Measurements from ENCODE around the gene ATP2B3. TPM values are rescaled to one million over a fixed set of nuclear protein-coding genes. Genes with fewer than 3 reads are reported as not detected.

ATP2B3 gene
- total RNA-seq, 1 donor from 2014 or later, result 0.60 TPM

- no peak overlapping the region for H3K4me3 Mint-ChIP-seq (ENCODE audit: low read depth)
- H3K36me3 Mint-ChIP-seq (ENCODE audit: insufficient read depth), result peaks cover 2% of the 10 kb centered on the region
- DNase-seq (ENCODE audit: low spot score, unreplicated experiment), result no peak
- no peak for TF ChIP-seq CTCF (IDR thresholded peaks at IDR 0.05; ENCODE audit: unreplicated experiment)
- no peaks in the 10 kb centered on the region for H3K4me1 Mint-ChIP-seq (ENCODE audit: low read depth)
- H3K27ac Mint-ChIP-seq, result no peak overlapping the region
- H3K27me3 Mint-ChIP-seq, result peaks cover 26% of the 10 kb centered on the region
- H3K9me3 Mint-ChIP-seq (ENCODE audit: low read depth), result peaks cover 6% of the 10 kb centered on the region
Measured at GRCh38 chrX:153514259-153514658, 3.2 kb upstream of the ATP2B3 start.

DNA sequence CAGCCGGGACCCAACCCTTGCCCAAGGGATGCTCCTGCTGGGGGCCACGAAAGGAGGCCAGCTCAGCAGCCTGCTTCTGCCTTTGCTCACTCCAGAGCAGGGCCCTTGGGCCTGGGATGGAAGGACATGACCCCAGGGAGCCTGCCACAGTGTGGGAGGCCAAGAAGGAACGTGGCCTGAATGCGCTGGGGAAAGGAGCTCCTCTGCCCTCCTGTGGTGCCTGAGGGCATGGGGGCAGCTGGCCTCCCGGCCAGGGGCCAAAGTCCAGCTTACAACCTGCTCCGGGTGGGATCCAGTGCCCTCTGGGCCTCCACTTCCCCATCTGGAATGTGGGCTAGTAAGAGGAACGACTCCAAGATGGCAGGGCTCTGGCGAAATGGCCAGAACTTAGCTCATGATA lies 2.0 kb upstream of the ATP2B3 start:
- H3K27ac Mint-ChIP-seq, result no peak overlapping the region
- peaks cover 2% of the 10 kb centered on the region for H3K36me3 Mint-ChIP-seq (ENCODE audit: insufficient read depth)
- TF ChIP-seq CTCF (IDR thresholded peaks at IDR 0.05; ENCODE audit: unreplicated experiment), result no peak
- no peak overlapping the region for H3K4me3 Mint-ChIP-seq (ENCODE audit: low read depth)
- H3K4me1 Mint-ChIP-seq (ENCODE audit: low read depth), result no peaks in the 10 kb centered on the region
- no peak for DNase-seq (ENCODE audit: low spot score, unreplicated experiment)
- H3K27me3 Mint-ChIP-seq, result peaks cover 31% of the 10 kb centered on the region
- peaks cover 6% of the 10 kb centered on the region for H3K9me3 Mint-ChIP-seq (ENCODE audit: low read depth)

DNA sequence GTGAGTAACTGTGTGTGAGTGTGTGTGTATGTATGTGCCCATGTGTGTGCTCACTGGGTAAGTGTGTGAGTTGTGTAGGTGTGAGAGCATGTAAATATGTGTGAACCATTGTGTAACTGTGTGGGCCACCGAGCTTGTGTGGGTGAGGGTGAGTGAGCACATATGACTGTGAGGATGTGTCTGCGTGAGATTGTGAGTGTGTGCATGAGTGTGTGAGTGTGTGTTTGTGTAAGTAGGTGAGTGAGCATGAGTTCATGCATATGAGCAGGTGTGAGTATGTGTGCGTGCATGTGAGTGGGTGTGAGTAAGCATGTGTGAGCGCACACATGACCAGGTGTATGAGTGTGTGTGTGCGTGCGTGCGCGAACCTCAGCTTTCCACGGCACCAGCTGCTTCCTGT lies 1.4 kb upstream of the ATP2B3 start:
- no peak for DNase-seq (ENCODE audit: low spot score, unreplicated experiment)
- Mint-ChIP-seq H3K4me3 (ENCODE audit: low read depth) (no peak overlapping the region), H3K4me1 (ENCODE audit: low read depth) (no peaks in the 10 kb centered on the region), H3K27ac (no peak overlapping the region), H3K36me3 (ENCODE audit: insufficient read depth) (peaks cover 2% of the 10 kb centered on the region), H3K9me3 (ENCODE audit: low read depth) (peaks cover 6% of the 10 kb centered on the region), H3K27me3 (peaks cover 35% of the 10 kb centered on the region)
- TF ChIP-seq CTCF (IDR thresholded peaks at IDR 0.05; ENCODE audit: unreplicated experiment), result no peak

- peaks cover 6% of the 10 kb centered on the region for H3K9me3 Mint-ChIP-seq (ENCODE audit: low read depth)
Measured at GRCh38 chrX:153517946-153518834, 748 bp downstream of the ATP2B3 start.

More at GRCh38 chrX:153517946-153518834, 748 bp downstream of the ATP2B3 start:
- no peaks in the 10 kb centered on the region for H3K4me1 Mint-ChIP-seq (ENCODE audit: low read depth)
- peak overlapping the region; percentile 57 for H3K4me3 Mint-ChIP-seq (ENCODE audit: low read depth)
- no peak for TF ChIP-seq CTCF (IDR thresholded peaks at IDR 0.05; ENCODE audit: unreplicated experiment)
- no peak overlapping the region for H3K27ac Mint-ChIP-seq
- peaks cover 2% of the 10 kb centered on the region for H3K36me3 Mint-ChIP-seq (ENCODE audit: insufficient read depth)
- H3K27me3 Mint-ChIP-seq, result peaks cover 48% of the 10 kb centered on the region
- DNase-seq (ENCODE audit: low spot score, unreplicated experiment), result no peak
